GM12865 (cell line): ENCODE data around the gene SPECC1L.
A peak's percentile ranks its signal among the peaks of the same experiment; 100 is the strongest.
"Not testable (repeated sequence)": the region's sequence is repeated elsewhere in the genome, so short reads cannot be mapped to it uniquely, and the experiment has no call there.

Experiments
- DNase-seq: peaks from one replicate; pipeline ENCODE4 v3.0.0; 2010; ENCODE audit warnings: low read depth
- H3K4me3 ChIP-seq: 2 replicates; pipeline ENCODE4 v1.5.1; 2011; ENCODE audit warnings: mild to moderate bottlenecking, low read depth, low read length, control low read depth
- TF ChIP-seq, protein P1 (sequence below): IDR thresholded peaks from 2 replicates; pipeline ENCODE4 v1.5.1; 2011; ENCODE audit warnings: low read length, control low read depth, low read depth, inconsistent platforms; ENCODE audit not compliant: insufficient read depth; ENCODE audit errors: missing control alignments

SPECC1L gene

DNA sequence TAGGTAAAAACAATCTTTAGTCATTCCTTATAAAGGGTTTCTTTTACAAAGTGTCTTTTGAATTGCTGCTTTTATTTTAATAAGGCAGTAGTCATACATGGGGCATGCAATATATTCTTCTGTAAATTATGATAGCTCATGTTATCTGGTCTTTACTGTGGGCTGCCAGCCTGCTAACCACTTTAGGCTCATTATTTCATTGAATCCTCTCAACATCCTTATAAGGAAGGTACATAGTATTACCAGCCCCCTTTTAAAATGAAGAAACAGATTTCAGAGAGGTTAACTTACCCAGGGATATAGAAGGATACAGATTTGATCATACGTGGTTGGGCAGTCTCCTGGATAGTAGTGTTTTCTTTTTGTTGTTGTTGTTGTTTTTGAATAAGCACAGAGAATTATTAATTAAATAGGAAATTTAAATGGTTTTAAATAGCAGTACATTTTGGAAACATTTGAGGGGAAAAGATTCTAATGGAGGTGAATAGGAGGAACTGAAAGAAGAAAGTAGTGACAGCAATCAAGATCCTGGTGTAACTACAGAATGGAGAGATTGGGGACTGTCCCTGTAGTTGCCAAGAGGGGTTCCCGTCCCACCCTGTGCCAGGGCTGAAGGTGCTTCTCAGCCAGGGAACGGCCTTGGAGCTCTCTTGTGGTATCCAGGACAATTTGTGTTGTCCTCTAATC lies 21.0 kb downstream of the SPECC1L start:
- no peak for DNase-seq
- TF ChIP-seq, protein P1, sequence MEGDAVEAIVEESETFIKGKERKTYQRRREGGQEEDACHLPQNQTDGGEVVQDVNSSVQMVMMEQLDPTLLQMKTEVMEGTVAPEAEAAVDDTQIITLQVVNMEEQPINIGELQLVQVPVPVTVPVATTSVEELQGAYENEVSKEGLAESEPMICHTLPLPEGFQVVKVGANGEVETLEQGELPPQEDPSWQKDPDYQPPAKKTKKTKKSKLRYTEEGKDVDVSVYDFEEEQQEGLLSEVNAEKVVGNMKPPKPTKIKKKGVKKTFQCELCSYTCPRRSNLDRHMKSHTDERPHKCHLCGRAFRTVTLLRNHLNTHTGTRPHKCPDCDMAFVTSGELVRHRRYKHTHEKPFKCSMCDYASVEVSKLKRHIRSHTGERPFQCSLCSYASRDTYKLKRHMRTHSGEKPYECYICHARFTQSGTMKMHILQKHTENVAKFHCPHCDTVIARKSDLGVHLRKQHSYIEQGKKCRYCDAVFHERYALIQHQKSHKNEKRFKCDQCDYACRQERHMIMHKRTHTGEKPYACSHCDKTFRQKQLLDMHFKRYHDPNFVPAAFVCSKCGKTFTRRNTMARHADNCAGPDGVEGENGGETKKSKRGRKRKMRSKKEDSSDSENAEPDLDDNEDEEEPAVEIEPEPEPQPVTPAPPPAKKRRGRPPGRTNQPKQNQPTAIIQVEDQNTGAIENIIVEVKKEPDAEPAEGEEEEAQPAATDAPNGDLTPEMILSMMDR = no peak
- H3K4me3 ChIP-seq = no peak overlapping the region

DNA sequence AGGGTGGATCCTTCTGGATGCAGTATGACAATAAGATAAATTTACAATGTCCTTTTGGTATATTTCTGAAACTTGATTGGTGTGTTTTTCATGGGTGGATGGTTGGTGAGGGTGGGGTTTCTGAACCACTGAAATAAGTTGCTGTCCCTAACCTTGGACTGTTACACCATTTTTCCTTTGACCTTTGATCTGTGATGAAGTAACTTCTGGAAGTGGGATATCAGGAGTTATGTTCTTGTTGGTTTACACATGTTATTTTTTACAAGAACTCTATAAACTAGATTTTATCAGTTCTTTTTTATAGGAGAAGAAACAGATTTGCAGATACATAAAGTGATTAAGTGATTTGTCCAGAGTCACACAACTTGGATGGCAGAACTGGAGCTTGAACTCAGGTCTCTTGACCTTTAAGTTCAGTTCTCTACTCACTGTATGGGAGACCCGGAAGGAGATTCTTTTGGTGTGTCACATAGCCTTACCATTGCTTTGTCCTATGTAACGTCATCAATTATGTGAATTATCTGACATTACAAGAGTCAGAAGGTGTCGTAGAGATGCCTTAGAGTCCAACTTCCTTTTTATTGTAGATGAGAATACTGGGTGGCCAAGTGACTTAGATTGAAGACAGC lies 21.7 kb downstream of the SPECC1L start:
- not testable (repeated sequence) for H3K4me3 ChIP-seq, DNase-seq

DNA sequence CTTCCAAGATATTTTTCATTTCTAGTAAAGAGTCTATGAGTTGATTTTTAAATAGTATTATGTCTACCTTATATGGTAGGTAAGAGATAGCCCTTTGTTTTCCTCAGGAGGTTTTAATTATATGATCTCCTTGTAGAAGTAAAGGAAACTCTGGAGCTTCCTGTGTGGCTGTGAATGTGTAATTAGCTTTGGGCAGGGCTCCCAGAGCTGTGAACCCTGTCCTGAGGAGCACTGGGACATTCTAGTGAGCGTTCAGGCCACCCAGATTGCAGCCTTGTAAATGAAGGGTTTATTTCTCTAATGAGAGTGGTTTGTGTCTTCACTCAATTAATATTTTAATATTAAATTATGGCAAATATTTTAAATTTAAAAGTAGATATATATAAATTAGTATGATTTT lies 24.3 kb downstream of the SPECC1L start:
- not testable (repeated sequence) for DNase-seq

DNA sequence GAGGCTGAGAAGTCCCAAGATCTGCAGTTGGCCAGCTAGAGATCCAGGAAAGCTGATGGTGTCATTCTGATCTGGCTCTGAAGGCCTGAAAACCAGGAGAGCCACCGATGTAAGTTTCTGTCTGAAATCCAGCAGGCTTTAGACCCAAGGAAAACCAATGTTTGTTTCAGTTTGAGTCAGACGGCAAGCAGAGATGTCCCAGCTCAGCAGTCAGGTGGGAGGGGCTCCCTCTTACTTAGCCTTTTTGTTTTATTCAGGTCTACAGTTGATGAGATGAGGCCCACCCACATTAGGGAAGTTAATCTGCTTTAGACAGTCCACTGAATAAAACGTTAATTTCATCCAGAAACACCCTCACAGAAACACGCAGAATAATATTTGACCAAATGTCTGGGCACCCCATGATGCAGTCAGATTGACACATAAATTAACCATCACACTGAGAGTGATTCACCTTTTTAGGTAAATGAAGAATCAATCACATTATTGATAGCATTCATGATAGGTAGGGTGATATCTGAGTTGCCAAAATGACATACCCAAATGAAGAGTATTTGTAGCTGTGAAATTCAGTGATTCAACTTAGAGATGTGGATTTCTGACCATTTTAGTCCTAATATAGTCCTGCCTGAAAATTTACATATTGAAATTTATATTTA lies 28.0 kb downstream of the SPECC1L start:
- H3K4me3 ChIP-seq = not testable (repeated sequence)
- DNase-seq = peak; percentile 10

More for the DNA sequence above, 24.3 kb downstream of the SPECC1L start:
- H3K4me3 ChIP-seq = not testable (repeated sequence)

DNA sequence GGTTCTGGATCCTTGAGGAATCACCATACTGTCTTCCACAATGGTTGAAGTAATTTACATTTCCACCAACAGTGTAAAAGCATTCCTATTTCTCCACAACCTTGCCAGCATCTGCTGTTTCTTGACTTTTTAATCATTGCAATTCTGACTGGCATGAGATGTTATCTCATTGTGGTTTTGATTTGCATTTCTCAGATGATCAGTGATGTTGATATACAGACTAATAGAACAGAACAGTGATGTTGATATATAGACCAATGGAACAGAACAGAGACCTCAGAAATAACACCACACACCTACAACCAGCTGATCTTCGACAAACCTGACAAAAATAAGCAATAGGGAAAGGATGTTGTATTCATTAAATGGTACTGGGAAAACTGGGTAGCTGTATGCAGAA lies 29.9 kb downstream of the SPECC1L start:
- not testable (repeated sequence) for DNase-seq, H3K4me3 ChIP-seq

DNA sequence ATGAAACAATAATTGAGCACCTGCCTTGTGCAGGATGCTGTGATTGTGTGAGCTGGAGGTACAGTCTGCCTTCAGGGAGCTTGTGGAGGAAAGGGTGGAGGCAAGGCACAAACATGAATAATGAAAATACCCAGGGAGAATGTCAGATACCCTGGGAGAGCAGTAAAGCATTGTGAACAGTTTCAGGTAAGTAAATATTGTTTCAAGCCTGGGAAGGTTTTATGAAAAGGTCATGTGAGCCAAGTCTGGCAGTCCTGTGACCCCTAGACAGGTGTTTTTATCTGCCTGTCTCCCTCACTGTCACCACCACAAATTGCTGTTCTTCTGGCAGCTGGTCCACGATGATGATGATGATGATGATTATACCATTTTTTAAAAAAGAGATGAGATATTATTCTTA lies 32.0 kb downstream of the SPECC1L start:
- no peak for DNase-seq
- no peak overlapping the region for H3K4me3 ChIP-seq
- TF ChIP-seq, protein P1 = no peak

DNA sequence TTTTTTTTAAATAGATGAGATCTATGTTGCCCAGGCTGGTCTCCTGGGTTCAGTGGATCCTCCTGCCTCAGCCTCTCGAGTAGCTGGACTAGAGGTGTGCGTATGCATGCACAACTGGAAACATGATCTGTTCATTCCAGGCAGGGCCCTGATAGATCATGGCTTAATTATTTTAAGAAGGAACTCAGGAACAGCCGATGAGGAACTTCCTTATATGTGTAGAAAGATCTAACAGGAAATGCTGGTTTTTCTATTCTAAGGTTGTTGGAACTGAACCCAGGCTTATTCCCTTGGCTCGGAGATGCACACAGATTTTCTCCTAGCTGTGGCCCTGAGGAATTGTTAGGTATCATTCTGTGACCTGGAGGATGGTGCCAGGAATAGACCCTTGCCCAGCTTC lies 32.4 kb downstream of the SPECC1L start:
- DNase-seq = no peak
- TF ChIP-seq, protein P1 = no peak
- H3K4me3 ChIP-seq = no peak overlapping the region

DNA sequence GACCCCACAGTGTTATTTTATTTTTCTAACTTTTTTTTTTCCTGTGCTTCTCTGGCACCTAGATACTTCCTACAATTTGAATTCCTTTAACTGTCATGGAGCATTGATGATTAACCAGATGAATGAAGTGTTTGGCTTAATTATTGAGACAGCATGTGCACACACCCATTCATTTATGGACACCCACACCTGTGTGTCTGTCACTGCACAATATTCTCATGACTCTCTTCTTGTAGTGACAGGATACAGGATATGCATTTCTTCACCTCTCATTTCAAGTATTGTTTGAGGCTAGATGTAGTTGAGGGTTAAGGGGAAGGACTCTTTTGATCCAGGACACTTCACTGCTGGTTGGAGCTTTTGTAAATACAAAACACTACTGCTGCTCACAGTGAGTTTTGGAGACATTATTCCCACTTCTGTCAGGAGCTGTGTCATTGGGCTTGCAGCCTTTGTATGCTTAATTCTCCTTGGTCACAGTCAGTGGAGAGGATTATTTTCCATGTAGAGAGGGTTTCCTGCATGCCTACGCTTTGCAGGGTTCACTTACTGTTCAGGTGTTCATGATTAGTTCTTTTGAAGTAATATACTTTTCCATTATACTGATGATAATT lies 33.5 kb downstream of the SPECC1L start:
- no peak for DNase-seq
- no peak overlapping the region for H3K4me3 ChIP-seq
- TF ChIP-seq, protein P1 = no peak

DNA sequence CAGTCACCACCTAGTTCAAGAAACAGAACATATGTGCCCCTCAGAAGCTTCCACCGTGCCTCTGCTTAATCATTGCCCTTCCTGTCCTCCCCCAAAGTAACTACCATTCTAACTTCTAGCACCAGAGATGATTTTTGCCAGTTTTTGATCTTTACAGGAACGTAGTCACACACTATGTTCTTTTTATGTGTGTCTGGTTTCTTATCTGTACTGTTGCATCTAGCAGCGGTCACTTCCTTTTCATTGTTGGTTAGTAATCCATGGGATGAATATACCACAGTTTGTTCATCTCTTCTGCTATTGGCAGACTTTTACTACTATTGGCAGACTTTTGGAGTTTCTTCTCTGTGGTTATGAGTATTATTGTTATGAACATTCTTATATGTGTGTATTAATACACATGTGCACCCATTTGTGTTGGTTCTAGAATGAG lies 34.6 kb downstream of the SPECC1L start:
- no peak overlapping the region for H3K4me3 ChIP-seq
- TF ChIP-seq, protein P1 = no peak
- no peak for DNase-seq
